A549 (cell line): ENCODE results near the gene SFTPA2. TPM values are rescaled to one million over a fixed set of nuclear protein-coding genes. Genes with fewer than 3 reads are reported as not detected.
"Not testable (repeated sequence)": the region's sequence is repeated elsewhere in the genome, so short reads cannot be mapped to it uniquely, and the experiment has no call there.

Experiments used
- ATAC-seq, 2 experiments: fragments of 200-7000 bp in 1 of 2; fragments of >200 bp in 1 of 2; cut with Nextera tagmentation in 1 of 2; cut with Tn5 transposase in 1 of 2; 3 replicates each; pipeline versions ENCODE4 v1.8.0 to v1.9.1; 2018 to 2020; ENCODE audit warnings: mild to moderate bottlenecking in 1 of 2, moderate library complexity in 1 of 2
- CTCF ChIA-PET: fragments of 300-600 bp; sonication (Branson Sonifier 250); formaldehyde crosslinking; extraction: SDS; loops from one replicate; lab custom pipeline; 2021; ENCODE audit warnings: antibody characterized with exemption, inconsistent platforms; lab: Yijun Ruan, JAX
- POLR2A ChIA-PET: fragments of 350-600 bp; formaldehyde crosslinking; extraction: SDS; loops from one replicate; lab custom pipeline; 2021; ENCODE audit warnings: antibody characterized with exemption, inconsistent platforms; lab: Yijun Ruan, JAX
- DNase-seq, 2 experiments: peaks; one replicate each; pipeline versions ENCODE4 v3.0.0 to v3.0.0-alpha.2; 2011 to 2016; ENCODE audit warnings: low read depth in 1 of 2, low spot score in 1 of 2
- FAIRE-seq: peaks from 2 replicates; lab custom pipeline; 2011; peaks lifted over from hg19 to GRCh38; lab: Jason Lieb, UNC
- H3K27ac ChIP-seq, 2 experiments: fragments of >200 bp; sonication (Bioruptor Twin); formaldehyde crosslinking; 3 replicates each; pipeline ENCODE4 v1.5.1; 2016 to 2017
- H3K4me1 ChIP-seq: fragments of >200 bp; sonication (Bioruptor Twin); formaldehyde crosslinking; 3 replicates; pipeline ENCODE4 v1.6.1; 2016
- H3K4me2 ChIP-seq: fragments of >200 bp; sonication (Bioruptor Twin); formaldehyde crosslinking; 3 replicates; pipeline ENCODE4 v1.6.1; 2016
- H3K4me3 ChIP-seq: fragments of >200 bp; sonication (Bioruptor Twin); formaldehyde crosslinking; 3 replicates; pipeline ENCODE4 v1.5.1; 2016
- H3K9me3 ChIP-seq: fragments of >200 bp; sonication (Bioruptor Twin); formaldehyde crosslinking; 3 replicates; pipeline ENCODE4 v1.6.1; 2016
- CBX2 ChIP-seq: fragments of 200-600 bp; sonication (generic); IDR thresholded peaks from 2 replicates; pipeline ENCODE4 v1.6.1; 2016; ENCODE audit warnings: low read depth, mild to moderate bottlenecking, borderline replicate concordance
- CEBPB ChIP-seq, 2 experiments: fragments of >200 bp in 1 of 2; sonication (Bioruptor Twin) in 1 of 2; formaldehyde crosslinking in 1 of 2; IDR thresholded peaks; 2 replicates each; pipeline ENCODE4 v1.6.1; 2012 to 2016
- EHF ChIP-seq: fragments of 250-450 bp; sonication (Bioruptor Pico); IDR thresholded peaks from 2 replicates; pipeline ENCODE4 v1.5.0; 2020; ENCODE audit warnings: mild to moderate bottlenecking
- EHMT2 ChIP-seq: fragments of 200-600 bp; sonication (generic); IDR thresholded peaks from 2 replicates; pipeline ENCODE4 v1.6.1; 2016; ENCODE audit warnings: antibody characterized with exemption, low read depth, mild to moderate bottlenecking, moderate library complexity
- EP300 ChIP-seq, 2 experiments: fragments of >200 bp; sonication (Bioruptor Twin); formaldehyde crosslinking; IDR thresholded peaks; 2 replicates in 1 of 2; 3 replicates in 1 of 2; pipeline ENCODE4 v1.6.1; 2016 to 2017
- ESRRA ChIP-seq: fragments of 150-350 bp; IDR thresholded peaks from 2 replicates; pipeline ENCODE4 v1.6.1; 2014; ENCODE audit warnings: mild to moderate bottlenecking, low read length, borderline replicate concordance
- FOXS1 ChIP-seq: fragments of 250-450 bp; sonication (Bioruptor Pico); IDR thresholded peaks from 2 replicates; pipeline ENCODE4 v1.5.0; 2020; ENCODE audit warnings: mild to moderate bottlenecking, moderate library complexity
- HDAC2 ChIP-seq: fragments of 200-600 bp; sonication (generic); IDR thresholded peaks from 2 replicates; pipeline ENCODE4 v1.6.1; 2016
- KDM5A ChIP-seq: fragments of 200-600 bp; sonication (generic); IDR thresholded peaks from 2 replicates; pipeline ENCODE4 v1.6.1; 2016; ENCODE audit warnings: antibody characterized with exemption, mild to moderate bottlenecking
- MAFK ChIP-seq: fragments of 450-650 bp; IDR thresholded peaks from 2 replicates; pipeline ENCODE4 v1.6.1; 2014; ENCODE audit not compliant: partially characterized antibody
- NR3C1 ChIP-seq: fragments of >200 bp; sonication (Bioruptor Twin); formaldehyde crosslinking; IDR thresholded peaks from 3 replicates; pipeline ENCODE4 v1.6.1; 2017
- POLR2AphosphoS2 ChIP-seq: conservative IDR thresholded peaks from 2 replicates; pipeline ENCODE4 v1.6.1; 2012; ENCODE audit warnings: low read length, improper control_type of control experiment, inconsistent platforms
- RAD21 ChIP-seq, 2 experiments: fragments of >200 bp in 1 of 2; sonication (Bioruptor Twin) in 1 of 2; formaldehyde crosslinking in 1 of 2; IDR thresholded peaks in 1 of 2; conservative IDR thresholded peaks in 1 of 2; 2 replicates in 1 of 2; 3 replicates in 1 of 2; pipeline ENCODE4 v1.6.1; 2012 to 2018; ENCODE audit warnings: inconsistent platforms in 1 of 2
- RARB ChIP-seq: fragments of 250-450 bp; sonication (Bioruptor Pico); IDR thresholded peaks from 2 replicates; pipeline ENCODE4 v1.8.0; 2021; ENCODE audit warnings: mild to moderate bottlenecking, moderate library complexity
- SMC3 ChIP-seq: fragments of >200 bp; sonication (Bioruptor Twin); formaldehyde crosslinking; IDR thresholded peaks from 3 replicates; pipeline ENCODE4 v1.6.1; 2018; ENCODE audit warnings: inconsistent platforms
- ZC3H11A ChIP-seq: fragments of 450-650 bp; IDR thresholded peaks from 2 replicates; pipeline ENCODE4 v1.6.1; 2014; ENCODE audit warnings: antibody characterized with exemption, mild to moderate bottlenecking
- ZFP36 ChIP-seq: fragments of 450-650 bp; IDR thresholded peaks from 2 replicates; pipeline ENCODE4 v1.6.1; 2014; ENCODE audit warnings: borderline replicate concordance; ENCODE audit not compliant: partially characterized antibody
- WGBS: methylation state at CpG from one replicate; pipeline ENCODE4 v1.1.6; 2017; ENCODE audit errors: missing lambda C conversion rate; 5-methylcytosine and 5-hydroxymethylcytosine counted together
- polyA plus RNA-seq, 4 experiments: library from polyadenylated mRNA; depleted of rRNA in 3 of 4; stranded (reverse); fragments of >200 nt; fragmentation: RNase III in 1 of 4; extraction: RNeasy Plus Mini Kit Qiagen cat#74134 plus additional on column Dnase treatment in 1 of 4; gene quantifications; 2 replicates in 3 of 4; 3 replicates in 1 of 4; pipeline ENCODE4 v1.2.3, GENCODE V29; 2011 to 2017
- TF ChIP-seq, protein P1 (sequence below): fragments of 150-350 bp; IDR thresholded peaks from 2 replicates; pipeline ENCODE4 v1.6.1; 2014; ENCODE audit warnings: low read depth, mild to moderate bottlenecking, low read length
- TF ChIP-seq, protein P2 (sequence below): fragments of >200 bp; sonication (Bioruptor Twin); formaldehyde crosslinking; IDR thresholded peaks from 3 replicates; pipeline ENCODE4 v1.5.1; 2016
- TF ChIP-seq, protein P3 (sequence below): IDR thresholded peaks from 2 replicates; pipeline ENCODE4 v1.6.1; 2012

SFTPA2 gene
- polyA plus RNA-seq, 2 of the 4 experiments (the other 2 are of a cell fraction): not detected

DNA sequence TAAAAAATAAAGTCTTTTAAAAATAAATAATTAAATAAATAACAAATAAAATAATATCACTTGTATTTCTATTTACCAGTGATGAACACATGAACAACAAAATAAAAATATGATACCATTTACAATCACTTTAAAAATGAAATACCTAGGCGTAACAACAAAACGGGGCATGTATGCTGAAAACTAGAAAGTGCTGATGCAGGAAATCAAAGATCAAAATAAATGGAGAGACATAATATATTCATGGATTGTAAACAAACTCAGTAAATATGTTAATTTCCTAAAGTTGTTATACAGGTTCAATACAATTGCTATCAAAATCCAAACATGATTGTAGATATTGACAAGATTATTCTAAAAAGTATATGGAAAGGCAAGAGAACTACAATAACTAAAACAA, 19.2 kb upstream of the SFTPA2 start:
- Histone ChIP-seq H3K9me3 (no peaks in the 10 kb centered on the region), H3K4me1 (no peaks in the 10 kb centered on the region), H3K4me3 (no peak overlapping the region)
- ATAC-seq: no peak
- 43% methylated on average over 2 of the region's 2 CpGs for whole genome bisulfite sequencing
- CTCF ChIA-PET: no interaction called here
- TF ChIP-seq MAFK: peak; percentile 65
- TF ChIP-seq ZFP36: no peak
- TF ChIP-seq, all 56 proteins: peak for 1
- POLR2A ChIA-PET: no interaction called here
- no peak overlapping the region for H3K27ac ChIP-seq
- H3K4me2 ChIP-seq: no peak overlapping the region
- peak; percentile 68 for FAIRE-seq
- DNase-seq: no peak

DNA sequence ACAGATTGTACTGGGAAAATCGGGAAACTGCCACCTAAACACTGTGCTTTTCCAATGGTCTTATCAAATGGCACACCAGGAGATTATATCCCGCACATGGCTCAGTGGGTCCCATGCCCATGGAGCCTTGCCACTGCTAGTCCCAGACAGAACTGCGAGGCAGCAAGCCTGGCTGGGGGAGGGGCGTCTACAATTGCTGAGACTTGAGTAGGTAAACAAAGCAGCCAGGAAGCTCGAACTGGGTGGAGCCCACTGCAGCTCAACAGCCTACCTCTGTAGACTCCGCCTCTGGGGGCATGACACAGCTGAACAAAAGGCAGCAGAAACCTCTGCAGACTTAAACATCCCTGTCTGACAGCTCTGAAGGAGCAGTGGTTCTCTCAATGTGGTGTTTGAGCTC, 10.4 kb upstream of the SFTPA2 start:
- H3K4me3 ChIP-seq, ATAC-seq, H3K27ac ChIP-seq, H3K4me2 ChIP-seq, H3K4me1 ChIP-seq, DNase-seq, H3K9me3 ChIP-seq, FAIRE-seq, POLR2A ChIA-PET: not testable (repeated sequence)
- CTCF ChIA-PET: interaction anchor here (0.6 to 1.0 kb wide), 2 partner anchors 18 to 187 kb away, joined by 3 read pairs; no protein-coding TSS in a partner anchor
- WGBS: 10% methylated on average over 6 of the region's 6 CpGs

DNA sequence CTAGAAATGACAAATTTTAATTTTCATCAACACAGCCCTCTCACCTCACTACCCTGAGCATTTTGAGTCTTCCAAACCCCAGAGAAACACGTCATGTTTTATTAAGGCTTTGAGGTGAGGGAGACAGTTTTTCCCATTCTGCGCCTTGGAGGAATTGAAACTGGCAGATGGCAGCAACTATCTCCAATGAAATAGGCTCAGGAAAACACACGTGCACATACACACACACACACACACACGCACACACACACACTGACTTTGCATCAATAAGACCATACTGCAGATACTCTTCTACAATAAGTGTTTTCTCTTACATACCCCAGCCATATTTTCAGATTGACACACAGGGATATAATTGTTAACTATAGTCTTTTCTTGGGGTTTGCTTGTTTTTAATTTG, 3.2 kb upstream of the SFTPA2 start:
- FAIRE-seq: no peak
- WGBS: 40% methylated on average over 4 of the region's 4 CpGs
- CTCF ChIA-PET: interaction anchor here (0.9 to 1.7 kb wide), 5 partner anchors 24 to 698 kb away, joined by 3 to 6 read pairs (median 3); no protein-coding TSS in a partner anchor

DNA sequence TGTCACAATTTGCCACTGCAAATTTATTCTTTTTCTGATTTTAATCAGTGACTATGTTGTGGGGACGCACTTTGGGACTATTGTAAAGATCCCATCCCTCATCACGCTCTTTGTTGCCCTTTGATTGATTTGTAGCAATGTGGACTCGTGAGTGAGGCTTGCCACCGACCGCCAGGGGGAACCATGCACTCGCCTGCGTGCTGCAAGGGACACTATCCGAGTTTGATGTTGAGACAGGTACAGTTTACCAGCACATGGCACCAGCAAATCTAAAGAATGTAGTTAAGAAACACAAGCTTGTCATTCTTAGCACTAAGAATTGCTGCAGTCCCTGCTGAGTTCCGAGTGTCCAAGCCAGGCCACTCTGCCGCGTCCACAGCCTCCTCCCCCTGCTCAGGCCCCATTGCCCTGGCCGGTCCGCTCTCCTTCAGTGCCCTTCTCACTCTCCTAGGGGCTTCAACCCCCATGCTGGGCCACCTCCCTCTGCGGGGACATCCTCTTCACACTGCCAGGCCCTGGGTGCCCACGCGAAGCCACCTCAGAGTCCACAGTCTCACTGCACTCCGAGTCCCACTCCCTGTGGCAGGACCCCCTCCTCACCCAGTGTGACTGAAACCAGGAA, 2.0 kb upstream of the SFTPA2 start:
- TF ChIP-seq RAD21 (conservative IDR thresholded peaks at IDR 0.05 in 1 of 2, IDR thresholded peaks at IDR 0.05 in 1 of 2) (peak; percentile 79 to 81), SMC3 (peak; percentile 85)
- TF ChIP-seq, protein P1, sequence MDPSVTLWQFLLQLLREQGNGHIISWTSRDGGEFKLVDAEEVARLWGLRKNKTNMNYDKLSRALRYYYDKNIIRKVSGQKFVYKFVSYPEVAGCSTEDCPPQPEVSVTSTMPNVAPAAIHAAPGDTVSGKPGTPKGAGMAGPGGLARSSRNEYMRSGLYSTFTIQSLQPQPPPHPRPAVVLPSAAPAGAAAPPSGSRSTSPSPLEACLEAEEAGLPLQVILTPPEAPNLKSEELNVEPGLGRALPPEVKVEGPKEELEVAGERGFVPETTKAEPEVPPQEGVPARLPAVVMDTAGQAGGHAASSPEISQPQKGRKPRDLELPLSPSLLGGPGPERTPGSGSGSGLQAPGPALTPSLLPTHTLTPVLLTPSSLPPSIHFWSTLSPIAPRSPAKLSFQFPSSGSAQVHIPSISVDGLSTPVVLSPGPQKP: no peak
- TF ChIP-seq, protein P2, sequence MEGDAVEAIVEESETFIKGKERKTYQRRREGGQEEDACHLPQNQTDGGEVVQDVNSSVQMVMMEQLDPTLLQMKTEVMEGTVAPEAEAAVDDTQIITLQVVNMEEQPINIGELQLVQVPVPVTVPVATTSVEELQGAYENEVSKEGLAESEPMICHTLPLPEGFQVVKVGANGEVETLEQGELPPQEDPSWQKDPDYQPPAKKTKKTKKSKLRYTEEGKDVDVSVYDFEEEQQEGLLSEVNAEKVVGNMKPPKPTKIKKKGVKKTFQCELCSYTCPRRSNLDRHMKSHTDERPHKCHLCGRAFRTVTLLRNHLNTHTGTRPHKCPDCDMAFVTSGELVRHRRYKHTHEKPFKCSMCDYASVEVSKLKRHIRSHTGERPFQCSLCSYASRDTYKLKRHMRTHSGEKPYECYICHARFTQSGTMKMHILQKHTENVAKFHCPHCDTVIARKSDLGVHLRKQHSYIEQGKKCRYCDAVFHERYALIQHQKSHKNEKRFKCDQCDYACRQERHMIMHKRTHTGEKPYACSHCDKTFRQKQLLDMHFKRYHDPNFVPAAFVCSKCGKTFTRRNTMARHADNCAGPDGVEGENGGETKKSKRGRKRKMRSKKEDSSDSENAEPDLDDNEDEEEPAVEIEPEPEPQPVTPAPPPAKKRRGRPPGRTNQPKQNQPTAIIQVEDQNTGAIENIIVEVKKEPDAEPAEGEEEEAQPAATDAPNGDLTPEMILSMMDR: peak; percentile 84
- TF ChIP-seq, all 56 proteins: peak for 3
- DNase-seq (peak; percentile 63 to 68), ATAC-seq (peak; percentile 93 to 95), FAIRE-seq (no peak)
- Histone ChIP-seq H3K9me3 (peaks cover 5% of the 10 kb centered on the region; the same call in 1 of the 3 replicates), H3K4me1 (no peaks in the 10 kb centered on the region), H3K4me3 (no peak overlapping the region), H3K4me2 (peak overlapping the region; percentile 61), H3K27ac (no peak overlapping the region)
- 15% methylated on average over 15 of the region's 17 CpGs for WGBS
- ChIA-PET CTCF (interaction anchor here (0.6 to 1.7 kb wide), 15 partner anchors 9 to 885 kb away, joined by 3 to 7 read pairs (median 4); no protein-coding TSS in a partner anchor), POLR2A (no interaction called here)

More for the DNA sequence above, 3.2 kb upstream of the SFTPA2 start:
- Histone ChIP-seq H3K9me3 (peaks cover 5% of the 10 kb centered on the region; the same call in 1 of the 3 replicates), H3K4me2 (no peak overlapping the region), H3K27ac (no peak overlapping the region), H3K4me3 (no peak overlapping the region), H3K4me1 (no peaks in the 10 kb centered on the region)
- no peak for TF ChIP-seq ZFP36
- TF ChIP-seq ZC3H11A: no peak
- no peak for TF ChIP-seq EHF
- TF ChIP-seq RARB (CRISPR knock-in tag): no peak
- no peak for TF ChIP-seq CBX2
- TF ChIP-seq EP300 (IDR thresholded peaks at IDR 0.05): no peak
- TF ChIP-seq, protein P3, sequence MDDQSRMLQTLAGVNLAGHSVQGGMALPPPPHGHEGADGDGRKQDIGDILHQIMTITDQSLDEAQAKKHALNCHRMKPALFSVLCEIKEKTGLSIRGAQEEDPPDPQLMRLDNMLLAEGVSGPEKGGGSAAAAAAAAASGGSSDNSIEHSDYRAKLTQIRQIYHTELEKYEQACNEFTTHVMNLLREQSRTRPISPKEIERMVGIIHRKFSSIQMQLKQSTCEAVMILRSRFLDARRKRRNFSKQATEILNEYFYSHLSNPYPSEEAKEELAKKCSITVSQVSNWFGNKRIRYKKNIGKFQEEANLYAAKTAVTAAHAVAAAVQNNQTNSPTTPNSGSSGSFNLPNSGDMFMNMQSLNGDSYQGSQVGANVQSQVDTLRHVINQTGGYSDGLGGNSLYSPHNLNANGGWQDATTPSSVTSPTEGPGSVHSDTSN: no peak
- TF ChIP-seq CEBPB (IDR thresholded peaks at IDR 0.05): no peak
- no peak for TF ChIP-seq POLR2AphosphoS2
- TF ChIP-seq FOXS1 (CRISPR knock-in tag): no peak
- TF ChIP-seq ESRRA: no peak
- TF ChIP-seq KDM5A: no peak
- no peak for TF ChIP-seq HDAC2
- TF ChIP-seq EHMT2: no peak
- TF ChIP-seq NR3C1: no peak
- ATAC-seq (no peak), DNase-seq (no peak)
- POLR2A ChIA-PET: no interaction called here
